ENCODE data around the gene PLD6.

DNA sequence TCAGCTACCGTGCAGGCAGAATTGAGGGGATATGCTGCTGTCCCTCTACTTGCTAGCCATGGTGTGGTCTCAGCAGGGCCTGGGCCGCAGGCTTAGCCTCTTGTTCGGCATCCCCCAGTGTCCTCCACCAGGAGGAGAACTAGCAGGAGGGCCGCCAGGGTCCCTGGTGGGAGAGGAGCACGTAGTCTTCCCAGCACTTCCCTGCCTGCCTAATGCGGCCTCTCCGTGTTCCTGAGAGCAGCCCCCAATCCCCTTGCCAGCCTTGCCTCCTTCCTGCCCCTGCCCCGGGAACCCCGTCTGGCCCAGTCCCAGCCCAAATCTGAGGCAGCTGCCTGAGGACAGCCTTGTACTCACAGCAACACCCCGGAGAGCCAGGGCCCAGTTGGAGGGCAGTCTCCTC is 38.1 kb downstream of the PLD6 start:
- no peak for TF ChIP-seq EZH2 (IDR thresholded peaks at IDR 0.05; ENCODE audit: insufficient read depth, poor library complexity, severe bottlenecking)
- TF ChIP-seq EZH2phosphoT487 (IDR thresholded peaks at IDR 0.05; ENCODE audit: insufficient read depth, low read depth): no peak
